ENCODE measurements around the gene DDO.
"Not testable (repeated sequence)": the region's sequence is repeated elsewhere in the genome, so short reads cannot be mapped to it uniquely, and the experiment has no call there.

The DDO gene

DNA sequence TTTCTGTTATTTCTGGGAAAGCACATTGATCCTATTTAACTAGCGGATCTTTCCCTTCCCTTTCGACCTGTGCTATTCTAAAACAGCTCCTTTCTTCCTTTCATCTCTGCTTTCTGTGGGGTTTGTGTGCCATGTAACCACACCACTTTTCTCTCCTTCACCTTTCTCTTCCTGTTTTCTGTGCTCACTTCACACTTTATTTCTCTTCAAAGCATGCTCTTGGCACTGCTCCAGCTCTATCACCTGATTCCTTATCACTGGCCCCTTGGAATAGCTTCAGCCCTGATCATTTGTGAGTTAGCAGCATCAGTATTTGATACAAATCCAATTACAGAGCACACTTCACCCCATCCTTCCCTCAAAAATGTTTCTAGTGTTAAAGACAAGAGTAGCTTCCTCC is 49.1 kb downstream of the DDO start:
- DNase-seq = no peak

DNA sequence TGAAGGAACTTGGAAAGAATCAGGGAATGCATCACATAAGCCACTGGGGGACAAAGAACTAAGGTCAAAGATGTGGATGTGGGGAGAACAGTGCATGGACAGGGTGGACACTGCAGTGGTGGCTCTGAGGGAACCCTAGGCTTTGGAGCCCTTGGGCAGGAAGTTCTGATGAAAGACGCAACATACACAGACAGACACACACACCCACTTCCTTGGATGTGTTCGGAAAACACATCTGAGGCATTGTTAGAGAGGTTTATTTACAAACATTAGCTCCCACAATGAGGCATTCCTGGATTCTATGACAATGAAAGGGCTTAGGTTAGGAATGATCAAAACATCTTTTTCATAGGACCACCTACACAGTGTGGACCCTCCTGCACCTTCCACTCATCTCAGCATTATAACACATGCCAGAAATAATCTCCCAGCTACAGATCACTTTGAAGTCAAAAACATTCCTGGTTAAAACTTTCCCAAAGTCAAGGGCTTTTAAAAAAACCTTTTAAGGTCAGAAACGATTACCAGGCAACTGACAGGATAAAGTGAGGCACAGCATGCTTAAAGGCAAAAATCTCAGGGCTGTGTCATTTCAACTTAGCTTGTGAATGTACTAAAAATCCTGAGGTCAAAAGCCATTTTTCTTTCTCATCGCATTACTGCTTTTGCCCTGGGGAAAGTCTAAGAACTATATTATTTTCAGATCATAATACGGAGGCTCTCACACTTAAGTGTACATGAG is 50.8 kb downstream of the DDO start:
- DNase-seq = no peak

DNA sequence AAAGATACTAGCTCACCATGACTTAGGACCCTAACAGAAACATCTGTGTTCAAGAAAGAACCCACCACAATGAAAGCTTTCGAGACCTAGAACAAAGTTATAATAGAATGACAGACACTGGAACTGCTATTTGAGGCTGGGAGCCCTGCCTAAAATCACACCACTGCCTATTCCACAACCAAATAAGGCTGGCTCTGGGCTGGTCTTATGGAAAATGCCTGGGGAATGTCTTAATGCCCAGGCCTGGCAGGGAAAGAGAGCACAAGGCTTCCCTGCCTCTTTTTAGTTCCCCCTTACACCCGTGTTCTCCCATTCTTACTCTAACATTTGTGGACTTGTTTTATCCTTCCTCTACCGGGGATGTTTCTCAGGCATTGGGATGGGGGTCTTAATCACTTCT is 51.6 kb downstream of the DDO start:
- DNase-seq = no peak

DNA sequence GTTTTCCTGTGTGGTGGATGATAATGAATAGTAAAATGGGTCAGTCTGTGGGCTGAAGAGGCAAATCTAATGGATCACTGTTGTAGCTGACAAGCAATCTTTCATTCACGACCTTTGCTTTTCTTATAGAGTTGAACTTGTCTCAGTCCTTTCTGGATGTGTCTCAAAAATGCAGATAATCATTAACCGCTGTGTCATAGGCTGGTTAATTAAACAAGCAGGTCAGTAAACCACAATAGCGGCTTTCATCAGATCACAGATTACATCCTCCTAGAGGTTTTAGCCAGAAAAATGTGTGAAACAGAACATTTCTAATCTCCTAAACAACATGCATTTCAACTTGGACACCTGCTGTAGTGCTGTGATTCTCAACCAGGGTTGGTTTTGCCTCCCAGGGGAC is 54.7 kb downstream of the DDO start:
- DNase-seq = no peak

DNA sequence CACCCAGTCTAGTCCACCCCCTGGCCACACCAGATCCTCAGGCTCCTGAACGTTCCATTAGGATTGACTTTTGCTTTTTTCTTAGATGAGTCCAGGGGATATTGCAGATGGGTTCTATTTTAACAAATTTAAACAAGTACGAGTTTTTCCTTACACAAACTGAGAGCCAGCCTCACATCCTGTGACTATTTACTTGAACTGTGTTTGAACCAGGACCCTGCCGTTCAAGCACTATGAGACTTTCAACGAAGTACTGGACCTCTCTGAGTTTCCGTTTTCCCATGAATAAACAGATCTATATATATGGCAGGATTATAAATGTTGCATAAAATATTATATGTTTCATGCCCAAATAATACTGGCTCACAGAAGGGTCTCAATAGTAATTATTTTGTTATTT is 55.8 kb downstream of the DDO start:
- no peak for DNase-seq

DNA sequence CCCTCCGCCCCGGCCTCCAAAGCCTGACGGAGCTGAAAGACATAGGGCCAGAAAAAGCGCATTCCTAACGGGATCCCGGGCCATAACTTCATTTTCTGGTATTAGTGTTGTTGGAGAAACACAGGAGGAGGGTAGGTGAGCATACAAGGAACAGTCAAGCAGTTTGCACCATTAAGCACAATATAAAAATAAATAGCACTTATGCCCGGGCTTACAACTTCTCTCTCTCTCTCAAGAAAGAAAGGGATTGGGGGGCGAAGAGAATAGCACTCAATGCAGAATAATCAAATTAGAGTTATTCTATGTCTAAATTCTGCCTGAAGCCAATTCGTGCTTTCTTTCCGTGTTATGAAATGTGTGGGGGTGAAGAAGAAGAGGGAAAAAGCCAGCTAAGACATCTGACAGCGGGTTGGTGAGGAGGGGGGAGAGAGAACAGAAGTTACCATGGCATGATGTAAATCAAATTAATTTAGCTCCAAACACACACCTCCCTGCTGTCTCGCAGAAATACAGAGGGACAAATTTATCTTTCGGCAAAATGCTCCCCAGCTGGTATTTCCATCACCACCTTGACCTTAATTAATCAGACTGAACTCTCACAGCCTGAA is 56.7 kb downstream of the DDO start:
- DNase-seq = no peak

DNA sequence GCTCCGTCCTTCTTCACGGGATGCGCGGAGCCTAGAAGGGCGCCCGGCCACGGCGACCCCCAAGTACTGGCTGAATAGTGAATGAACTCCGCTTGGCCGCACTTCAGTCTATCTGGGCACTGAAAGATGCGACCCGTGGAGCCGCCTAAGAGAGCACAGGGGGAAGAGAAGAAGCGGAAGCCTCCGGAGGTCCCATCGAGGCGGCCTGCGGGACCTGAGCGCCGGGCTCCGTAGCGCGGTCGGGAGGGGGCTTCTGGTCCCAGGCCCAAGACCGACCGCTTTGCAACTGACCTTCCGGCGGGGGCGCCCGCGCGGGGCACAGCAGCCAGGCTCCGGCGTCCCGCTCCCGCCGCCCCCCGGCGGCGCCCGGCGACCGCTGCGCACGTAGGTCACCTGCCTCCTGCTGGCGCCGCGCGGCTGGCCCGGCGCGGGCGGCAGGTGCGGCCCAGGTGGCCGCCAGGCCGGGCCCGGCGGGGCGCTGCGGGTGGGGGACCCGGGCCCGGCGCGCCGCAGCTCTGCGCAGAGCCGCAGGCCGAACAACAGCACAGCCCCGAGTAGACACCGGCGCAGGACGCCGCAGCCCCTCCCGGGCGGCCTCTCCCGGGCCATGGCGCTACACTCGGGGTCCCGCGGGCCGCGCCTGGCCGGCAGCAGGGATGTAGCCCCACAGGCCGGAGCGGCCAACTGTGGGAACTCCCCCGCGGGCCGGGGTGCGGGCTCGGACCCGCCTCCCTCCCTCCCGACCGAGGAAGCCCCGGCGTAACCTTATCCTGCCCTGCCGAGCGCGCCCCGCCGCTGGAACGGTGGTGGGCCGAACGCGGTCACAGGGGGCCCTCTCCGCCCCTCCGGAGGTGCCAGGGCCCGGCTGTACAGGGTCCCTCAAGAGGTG is 57.5 kb downstream of the DDO start, which contains the start of gene METTL24:
TSS of gene METTL24 (minus strand) at position 686 of the 889 bp plus-strand sequence. CDS start at position 609, 77 bp downstream.
- peak; percentile 5 for DNase-seq

DNA sequence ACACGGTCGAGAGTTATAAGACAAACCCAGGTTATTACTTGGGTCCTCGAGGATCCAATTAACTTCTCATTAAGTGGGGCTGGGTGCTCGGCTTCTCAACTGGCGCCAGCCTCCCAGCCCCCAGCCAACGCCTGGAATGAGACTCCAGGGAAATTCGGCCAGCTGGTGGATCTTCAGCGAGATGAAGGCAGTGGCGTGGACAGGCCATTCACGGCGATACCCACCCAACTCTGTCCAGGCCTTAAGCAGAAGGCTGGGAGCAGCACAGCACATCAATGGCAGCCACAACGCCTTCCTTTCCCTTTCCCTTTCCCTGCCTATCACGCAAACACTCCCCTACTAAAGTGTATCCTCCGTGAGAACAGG is 58.1 kb downstream of the DDO start:
- no peak for DNase-seq

DNA sequence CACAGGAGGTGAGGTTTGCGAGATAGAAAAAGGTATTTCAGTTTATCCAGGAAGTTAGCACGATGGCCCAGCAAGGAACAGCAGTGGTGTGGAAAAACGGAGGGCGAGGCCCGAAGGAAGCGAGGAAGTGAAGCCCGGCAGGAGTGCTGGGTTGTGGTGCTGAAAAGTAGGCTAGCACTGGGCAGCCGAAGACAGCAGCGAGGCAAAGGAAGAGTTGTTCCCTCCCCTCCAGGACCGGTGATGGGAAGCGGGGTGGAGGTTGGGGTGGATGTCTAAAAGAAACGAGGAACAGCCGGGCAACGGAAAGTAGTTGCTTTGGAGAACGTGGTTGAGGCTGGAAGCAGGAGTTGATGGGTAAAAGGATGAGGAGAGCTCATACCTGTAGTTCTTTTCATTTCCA is 58.6 kb downstream of the DDO start:
- DNase-seq = no peak

DNA sequence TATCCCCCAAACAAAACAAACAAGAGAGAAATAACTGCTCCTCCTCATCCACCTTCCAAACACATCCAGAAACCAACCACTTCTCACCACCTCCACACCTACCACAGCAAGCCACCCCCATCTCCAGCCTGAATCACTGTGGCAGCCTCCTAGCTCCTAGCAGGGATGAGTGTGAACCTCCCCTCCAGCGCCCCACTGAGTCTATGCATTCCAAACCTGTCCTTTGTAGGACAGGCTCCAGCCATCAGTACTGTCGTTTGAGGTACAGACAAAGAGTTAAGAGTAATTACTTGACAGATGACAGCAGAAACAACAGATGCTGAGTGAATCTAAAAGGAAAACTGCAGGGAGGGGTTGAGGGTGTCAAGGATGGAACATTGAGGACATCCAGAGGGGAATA is 59.6 kb downstream of the DDO start:
- no peak for DNase-seq

DNA sequence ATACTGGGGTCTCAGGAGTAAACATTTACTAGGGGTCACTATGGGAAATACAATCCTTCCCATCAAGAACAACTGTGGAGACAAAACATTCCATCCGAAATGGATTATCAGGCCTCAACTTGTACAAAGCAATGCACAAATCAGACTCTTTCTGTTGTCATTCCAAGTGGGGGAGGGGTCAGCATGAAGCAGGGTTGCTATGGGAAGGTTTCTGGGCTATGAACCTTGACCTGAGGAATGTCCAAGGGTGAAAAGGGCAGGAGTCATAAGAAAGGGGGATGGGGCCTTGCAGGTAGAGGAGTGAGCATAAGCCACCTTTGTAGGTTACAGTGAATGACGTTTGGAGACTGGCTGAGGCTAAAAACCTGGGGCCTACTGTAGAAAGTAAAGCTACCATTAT is 60.4 kb downstream of the DDO start:
- DNase-seq = no peak

DNA sequence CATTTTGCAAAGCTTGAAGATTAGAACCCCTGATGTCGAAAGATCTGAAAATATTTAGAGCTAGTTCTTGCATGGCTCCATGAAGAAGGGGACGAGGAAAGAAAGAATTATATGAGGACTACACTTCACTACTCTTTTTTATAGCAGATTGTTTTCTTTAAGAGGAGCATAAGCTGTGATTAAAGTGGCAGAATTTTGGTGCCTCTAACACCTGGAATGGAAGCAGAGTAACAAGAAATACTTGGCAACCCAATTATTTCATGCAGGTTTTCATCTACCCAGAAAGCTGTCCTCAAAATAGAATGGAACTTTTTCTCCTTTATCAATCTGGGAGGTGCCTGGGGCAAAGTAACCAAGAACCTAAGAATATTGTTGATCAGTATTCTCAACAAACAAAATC is 61.2 kb downstream of the DDO start:
- no peak for DNase-seq

DNA sequence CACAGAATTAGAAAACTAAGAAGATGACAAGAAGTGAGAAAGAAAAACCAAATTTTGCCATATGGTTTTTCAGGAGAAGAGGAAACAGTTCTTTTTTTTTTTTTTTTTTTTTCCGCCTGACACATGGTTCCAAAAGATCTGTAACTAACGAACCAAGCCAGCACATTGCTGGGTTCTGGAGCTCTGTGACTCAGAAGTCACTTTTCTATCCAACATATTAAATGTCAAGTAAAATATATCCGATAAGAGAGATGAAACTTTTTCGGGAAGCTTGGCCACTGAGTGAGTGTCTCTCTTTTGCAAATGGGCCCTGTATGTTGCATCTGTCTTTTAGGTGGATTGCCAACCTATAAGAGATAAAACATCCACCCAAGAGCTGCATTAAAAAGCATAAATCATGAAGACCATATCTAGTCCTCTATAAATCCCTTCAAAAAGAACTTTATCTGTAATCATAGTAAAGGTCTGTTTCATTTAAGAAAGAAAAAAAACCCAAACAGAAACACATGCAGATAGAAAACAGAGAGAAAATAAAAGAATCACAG is 61.8 kb downstream of the DDO start:
- DNase-seq = no peak

DNA sequence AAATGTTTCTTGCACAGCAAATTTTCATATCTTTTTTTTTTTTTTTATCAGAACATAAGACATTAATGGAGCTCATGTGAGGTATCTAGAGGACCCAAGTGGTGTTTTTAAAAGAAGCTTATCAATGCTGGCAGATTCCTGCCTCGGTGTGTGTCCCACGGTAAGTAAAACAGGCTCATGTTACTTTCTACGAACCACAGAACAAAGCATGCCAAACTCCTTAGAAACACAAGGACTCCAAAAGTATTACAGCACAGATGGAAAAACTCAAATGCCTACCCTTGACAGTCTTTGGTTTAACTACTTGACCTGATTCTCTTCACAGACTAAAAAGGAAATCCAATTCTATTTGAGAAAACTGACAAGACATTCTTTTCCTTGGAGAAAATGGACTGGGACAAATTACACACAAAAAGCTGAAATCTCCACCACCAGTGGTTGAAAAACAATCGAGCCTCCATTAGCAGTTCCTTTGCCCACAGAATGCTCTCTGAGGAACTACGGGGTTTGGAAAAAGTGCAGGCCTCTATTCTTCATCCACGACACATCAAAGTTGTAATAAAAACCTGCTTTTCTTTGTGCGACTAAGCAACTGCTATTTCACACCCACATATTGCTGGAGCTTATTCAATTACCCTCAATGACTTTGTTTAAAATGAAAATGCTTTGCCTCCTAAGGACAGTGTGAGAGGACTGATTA is 62.7 kb downstream of the DDO start:
- DNase-seq = no peak

DNA sequence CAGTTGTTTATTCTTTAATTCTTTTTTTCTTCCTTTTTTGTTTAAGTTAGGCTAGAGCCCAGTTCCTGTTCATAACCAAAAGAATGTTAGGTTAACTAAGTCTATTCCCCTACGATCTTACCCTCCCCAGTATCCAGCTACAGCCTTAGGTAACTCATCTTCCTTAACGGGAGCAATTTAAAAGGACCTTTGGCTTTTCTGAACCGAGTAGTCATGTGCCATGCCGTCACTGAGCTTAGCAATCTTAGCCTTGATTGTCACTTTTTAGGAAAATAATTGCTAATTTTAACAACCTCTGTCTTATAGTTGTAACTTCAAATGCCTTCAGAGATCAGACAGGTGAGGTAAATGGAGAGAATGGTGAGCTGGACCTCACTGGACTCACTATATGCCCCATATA is 63.4 kb downstream of the DDO start:
- DNase-seq = no peak

DNA sequence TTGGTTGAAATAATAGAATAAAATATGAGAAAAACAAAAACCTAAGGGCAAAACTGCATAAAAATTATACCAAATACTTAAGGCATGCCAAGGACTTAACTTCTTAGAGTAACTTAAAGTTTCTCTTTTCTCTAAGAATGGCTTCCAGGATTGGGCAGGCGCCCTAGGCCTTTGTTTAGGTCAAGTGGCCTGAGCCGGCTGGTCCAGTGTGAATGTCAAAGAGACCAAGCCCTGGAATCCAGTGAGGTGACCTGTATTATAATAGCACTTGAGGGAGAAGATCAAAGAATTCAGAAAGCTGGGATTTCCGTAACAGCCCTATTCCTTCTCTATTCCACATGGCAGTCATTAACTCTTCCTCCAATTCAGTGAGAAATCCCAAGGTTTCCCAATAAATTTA is 63.8 kb downstream of the DDO start:
- no peak for DNase-seq

DNA sequence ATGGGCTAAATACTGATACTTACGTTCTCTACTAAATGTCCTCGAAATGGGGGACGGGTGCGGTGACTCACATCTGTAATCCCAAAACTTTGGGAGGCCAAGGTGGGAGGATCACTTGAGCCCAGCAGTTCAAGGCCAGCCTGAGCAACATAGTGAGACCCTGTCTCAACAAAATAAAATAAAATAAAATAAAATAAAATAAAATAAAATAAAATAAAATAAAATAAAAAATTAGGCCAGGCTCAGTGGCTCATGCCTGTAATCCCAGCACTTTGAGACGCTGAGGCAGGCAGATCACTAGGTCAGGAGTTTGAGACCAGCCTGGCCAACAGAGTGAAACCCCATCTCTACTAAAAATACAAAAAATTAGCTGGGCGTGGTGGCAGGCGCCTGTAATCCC is 64.8 kb downstream of the DDO start:
- DNase-seq = not testable (repeated sequence)

DNA sequence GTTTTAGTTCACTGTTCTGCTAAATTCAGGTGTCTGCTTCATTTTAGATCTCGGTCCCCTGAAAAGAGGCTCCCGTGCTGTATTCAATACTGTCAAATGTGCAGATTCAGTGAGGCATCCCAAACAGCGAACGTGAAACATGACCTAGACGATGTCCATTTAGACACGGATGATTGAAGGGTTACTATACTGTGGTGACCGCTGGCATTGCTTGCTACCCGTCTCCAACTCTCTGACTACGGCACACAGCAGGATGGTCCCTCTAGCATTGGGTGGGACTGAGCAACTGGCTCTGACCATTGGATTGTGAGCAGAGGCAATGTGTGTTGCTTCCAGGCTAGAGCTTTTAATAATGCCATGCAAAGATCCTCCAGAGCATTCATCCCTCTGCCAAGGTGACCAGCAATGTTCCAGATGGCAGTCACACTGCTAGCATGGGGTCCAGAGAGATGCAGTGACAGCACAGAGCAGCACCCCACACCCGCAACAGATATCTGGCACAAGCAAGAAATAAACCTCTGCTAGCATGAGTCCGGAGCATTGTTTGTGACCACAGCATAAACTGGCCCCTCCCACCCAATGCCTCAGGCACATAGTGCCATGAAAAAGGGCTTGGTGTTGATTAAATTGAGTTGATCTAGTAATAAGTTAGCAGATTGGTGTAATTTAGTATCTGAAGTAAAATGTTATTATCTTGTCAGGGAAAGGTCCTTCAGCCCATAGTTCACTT is 66.2 kb downstream of the DDO start:
- DNase-seq = no peak

DNA sequence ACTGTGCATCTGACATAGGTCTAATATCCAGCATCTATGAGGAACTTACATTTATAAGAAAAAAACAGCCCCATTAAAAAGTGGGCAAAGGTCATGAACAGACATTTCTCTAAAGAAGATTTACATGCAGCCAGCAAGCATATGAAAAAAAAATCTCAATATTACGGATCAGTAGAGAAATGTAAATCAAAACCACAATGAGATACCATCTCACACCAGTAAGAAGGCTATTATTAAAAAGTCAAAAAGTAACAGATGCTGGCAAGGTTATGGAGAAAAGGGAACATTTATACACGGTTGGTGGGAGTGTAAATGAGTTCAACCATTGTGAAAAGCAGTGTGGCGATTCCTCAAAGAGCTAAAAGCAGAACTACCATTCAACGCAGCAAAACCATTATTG is 70.3 kb downstream of the DDO start:
- DNase-seq = no peak

DNA sequence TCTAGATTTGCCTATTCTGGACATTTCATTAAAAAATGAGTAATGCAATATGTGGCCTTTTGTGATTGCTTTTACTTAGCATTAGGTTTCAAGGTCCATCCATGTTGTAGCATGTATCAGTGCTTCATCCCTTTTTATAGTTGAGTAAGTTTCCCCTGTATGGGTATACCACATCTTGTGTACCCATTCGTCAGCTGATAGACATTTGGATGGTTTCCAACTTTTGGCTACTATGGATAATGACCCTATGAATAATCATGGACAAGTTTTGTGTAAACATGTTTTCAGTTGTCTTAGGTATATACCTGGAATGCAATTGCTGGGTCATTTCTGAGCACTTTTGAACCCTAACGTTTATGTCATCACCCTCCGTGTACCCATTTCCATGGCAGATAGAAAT is 72.6 kb downstream of the DDO start:
- DNase-seq = no peak
